IMR-90 (cell line): Measurements from ENCODE around the gene CCDC116. TPM values are rescaled to one million over a fixed set of nuclear protein-coding genes. Genes with fewer than 3 reads are reported as not detected.

Source experiments
- ATAC-seq: fragments of 200-7000 bp; cut with Tn5 transposase; 2 replicates; pipeline ENCODE4 v1.9.1; 2020; ENCODE audit warnings: low read depth, mild to moderate bottlenecking, moderate library complexity
- BruUV-seq: library from RNA; stranded (reverse); fragments of 400-500 nt; replicated peaks from 2 replicates; lab custom pipeline; 2021; lab: Mats Ljungman, UMichigan
- CTCF ChIA-PET: fragments of 300-600 bp; formaldehyde crosslinking; extraction: SDS; loops from one replicate; lab custom pipeline; 2021; ENCODE audit warnings: antibody characterized with exemption; lab: Yijun Ruan, JAX
- POLR2A ChIA-PET: fragments of 300-600 bp; sonication (Branson Sonifier 250); formaldehyde crosslinking; loops from one replicate; lab custom pipeline; 2022; ENCODE audit warnings: antibody characterized with exemption; ENCODE audit not compliant: unreplicated experiment; lab: Charles Lee
- DNase-seq: peaks from one replicate; pipeline ENCODE4 v3.0.0; 2013
- H2AFZ ChIP-seq: replicated peaks from 2 replicates; pipeline ENCODE3; 2013; ENCODE audit warnings: low read length, mild to moderate bottlenecking; ENCODE audit not compliant: poor library complexity
- H2AK5ac ChIP-seq: 2 replicates; pipeline ENCODE4 v1.6.1; 2013; ENCODE audit warnings: low read depth, low read length, inconsistent platforms
- H2AK9ac ChIP-seq: replicated peaks from 2 replicates; pipeline ENCODE3; 2013; ENCODE audit warnings: mild to moderate bottlenecking, low read depth, low read length, moderate library complexity; ENCODE audit not compliant: poor library complexity
- H2BK120ac ChIP-seq: 2 replicates; pipeline ENCODE4 v1.6.1; 2013; ENCODE audit warnings: low read depth, low read length, inconsistent platforms
- H2BK15ac ChIP-seq: 3 replicates; pipeline ENCODE4 v1.6.1; 2013; ENCODE audit warnings: low read depth, low read length, inconsistent platforms
- H2BK20ac ChIP-seq: 2 replicates; pipeline ENCODE4 v1.6.1; 2013; ENCODE audit warnings: low read depth, mild to moderate bottlenecking, inconsistent platforms, low read length, moderate library complexity
- H2BK5ac ChIP-seq: 2 replicates; pipeline ENCODE4 v1.6.1; 2013; ENCODE audit warnings: mild to moderate bottlenecking, low read depth, low read length, inconsistent platforms; ENCODE audit not compliant: poor library complexity, severe bottlenecking
- H3K14ac ChIP-seq: replicated peaks from 2 replicates; pipeline ENCODE4 v1.6.1; 2013; ENCODE audit warnings: low read depth, low read length, inconsistent platforms
- H3K18ac ChIP-seq: 2 replicates; pipeline ENCODE4 v1.6.1; 2013; ENCODE audit warnings: low read depth, low read length, control low read depth
- H3K23ac ChIP-seq: 2 replicates; pipeline ENCODE4 v1.6.1; 2013; ENCODE audit warnings: low read depth, low read length, inconsistent platforms
- H3K27ac ChIP-seq: 2 replicates; pipeline ENCODE4 v1.5.1; 2013; ENCODE audit warnings: mild to moderate bottlenecking, control low read depth, low read length; ENCODE audit not compliant: insufficient read depth
- H3K27me3 ChIP-seq: 2 replicates; pipeline ENCODE4 v1.6.1; 2013; ENCODE audit warnings: low read length; ENCODE audit not compliant: control insufficient read depth, insufficient read depth
- H3K36me3 ChIP-seq: 2 replicates; pipeline ENCODE4 v1.6.1; 2013; ENCODE audit warnings: low read length, mixed read lengths; ENCODE audit not compliant: control insufficient read depth, insufficient read depth
- H3K4ac ChIP-seq: 2 replicates; pipeline ENCODE4 v1.6.1; 2013; ENCODE audit warnings: low read depth, low read length, inconsistent platforms
- H3K4me1 ChIP-seq: 2 replicates; pipeline ENCODE4 v1.6.1; 2013; ENCODE audit warnings: low read length, mixed read lengths; ENCODE audit not compliant: control insufficient read depth, insufficient read depth
- H3K4me2 ChIP-seq: 2 replicates; pipeline ENCODE4 v1.6.1; 2013; ENCODE audit warnings: low read depth, mild to moderate bottlenecking, control low read depth, low read length, moderate library complexity
- H3K4me3 ChIP-seq: 2 replicates; pipeline ENCODE4 v1.5.1; 2013; ENCODE audit warnings: low read depth, mild to moderate bottlenecking, control low read depth, low read length, moderate library complexity; ENCODE audit not compliant: insufficient read depth
- H3K56ac ChIP-seq: 2 replicates; pipeline ENCODE4 v1.6.1; 2013; ENCODE audit warnings: low read length, inconsistent platforms; ENCODE audit not compliant: insufficient read depth; ENCODE audit errors: extremely low read depth
- H3K79me1 ChIP-seq, 2 experiments: 2 replicates each; pipeline ENCODE4 v1.6.1; 2013; ENCODE audit warnings: low read length in 2 of 2, inconsistent platforms in 1 of 2, low read depth in 1 of 2
- H3K9ac ChIP-seq: 2 replicates; pipeline ENCODE4 v1.6.1; 2013; ENCODE audit warnings: low read depth, low read length, control low read depth
- H3K9me1 ChIP-seq: 2 replicates; pipeline ENCODE4 v1.6.1; 2013; ENCODE audit warnings: low read length, inconsistent platforms; ENCODE audit not compliant: insufficient read depth
- H3K9me3 ChIP-seq: 2 replicates; pipeline ENCODE4 v1.6.1; 2013; ENCODE audit warnings: low read length; ENCODE audit not compliant: control insufficient read depth, insufficient read depth
- H4K20me1 ChIP-seq: 2 replicates; pipeline ENCODE4 v1.6.1; 2013; ENCODE audit warnings: low read length, inconsistent platforms; ENCODE audit not compliant: insufficient read depth
- H4K5ac ChIP-seq: 2 replicates; pipeline ENCODE4 v1.6.1; 2013; ENCODE audit warnings: mild to moderate bottlenecking, low read depth, low read length, control low read depth
- H4K8ac ChIP-seq, 2 experiments: 2 replicates each; pipeline ENCODE4 v1.6.1; 2013; ENCODE audit warnings: low read depth in 2 of 2, low read length in 2 of 2, control low read depth in 1 of 2, inconsistent platforms in 1 of 2
- H4K91ac ChIP-seq: 2 replicates; pipeline ENCODE4 v1.6.1; 2013; ENCODE audit warnings: low read depth, low read length, inconsistent platforms; ENCODE audit not compliant: insufficient read depth
- BHLHE40 ChIP-seq: fragments of 150-350 bp; IDR thresholded peaks from 2 replicates; pipeline ENCODE4 v1.6.1; 2016; ENCODE audit warnings: mild to moderate bottlenecking, low read depth, low read length
- FOS ChIP-seq: fragments of 150-350 bp; IDR thresholded peaks from 2 replicates; pipeline ENCODE4 v1.6.1; 2016; ENCODE audit warnings: low read depth, low read length
- MAFK ChIP-seq: IDR thresholded peaks from 2 replicates; pipeline ENCODE4 v1.6.1; 2012; ENCODE audit warnings: low read depth, low read length, improper control_type of control experiment
- MAZ ChIP-seq: IDR thresholded peaks from 2 replicates; pipeline ENCODE4 v1.6.1; 2012; ENCODE audit warnings: low read depth, mild to moderate bottlenecking, low read length, improper control_type of control experiment, moderate library complexity, borderline replicate concordance
- NFE2L2 ChIP-seq: fragments of 150-350 bp; IDR thresholded peaks from 2 replicates; pipeline ENCODE4 v1.6.1; 2016; ENCODE audit warnings: low read depth, mild to moderate bottlenecking, low read length
- POLR2A ChIP-seq: IDR thresholded peaks from 2 replicates; pipeline ENCODE4 v1.6.1; 2012; ENCODE audit warnings: mild to moderate bottlenecking, low read depth, low read length
- RCOR1 ChIP-seq: IDR thresholded peaks from 2 replicates; pipeline ENCODE4 v1.6.1; 2012; ENCODE audit warnings: mild to moderate bottlenecking, low read length, improper control_type of control experiment; ENCODE audit not compliant: insufficient replicate concordance
- RFX5 ChIP-seq: IDR thresholded peaks from 2 replicates; pipeline ENCODE4 v1.8.0; 2012; ENCODE audit warnings: low read depth, mild to moderate bottlenecking, low read length, moderate library complexity
- SMC3 ChIP-seq: fragments of 150-350 bp; IDR thresholded peaks from 2 replicates; pipeline ENCODE4 v1.6.1; 2016; ENCODE audit warnings: low read depth, mild to moderate bottlenecking, antibody characterized with exemption, low read length, moderate library complexity
- WGBS, 2 experiments: methylation state at CpG; one replicate each; pipeline versions ENCODE4 v1.1.5 to v1.1.7; 2013; ENCODE audit warnings: missing lambda C conversion rate in 2 of 2; ENCODE audit not compliant: insufficient read length in 1 of 2; ENCODE audit errors: extremely low coverage in 2 of 2; 5-methylcytosine and 5-hydroxymethylcytosine counted together
- dilution Hi-C: fragments of 300-500 bp; cut with HindIII; formaldehyde crosslinking; loops from one replicate; pipeline ENCODE4 v1.14.3; 2018; ENCODE audit warnings: low sequenced_read_pairs; ENCODE audit not compliant: unreplicated experiment
- in situ Hi-C: fragments of 300-500 bp; cut with MboI; formaldehyde crosslinking; loops from 3 replicates; pipeline ENCODE4 v1.14.3; 2019; ENCODE audit warnings: low sequenced_read_pairs, inconsistent platforms, mixed read lengths
- intact Hi-C: fragments of 100-400 bp; cut with micrococcal nuclease; formaldehyde crosslinking; loops from 2 replicates; pipeline ENCODE4 v1.10.0; 2022
- polyA plus RNA-seq, 3 experiments: library from polyadenylated mRNA; depleted of rRNA; stranded (reverse); fragments of >200 nt; gene quantifications; 2 replicates each; pipeline ENCODE4 v1.2.3, GENCODE V29; 2012; ENCODE audit warnings: low replicate concordance in 1 of 3
- total RNA-seq: library from RNA; depleted of rRNA; stranded (reverse); fragments of >200 nt; gene quantifications from 2 replicates; pipeline ENCODE4 v1.2.3, GENCODE V29; 2012

Gene CCDC116
- total and polyA plus RNA-seq, 2 of the 4 experiments (the other 2 are of a cell fraction) = under 0.01 to 0.27 TPM

GRCh38 chr22:21582801-21583740 lies 49.5 kb upstream of the CCDC116 start (continued):
- no peak for TF ChIP-seq MAFK
- no peak for TF ChIP-seq BHLHE40

DNA sequence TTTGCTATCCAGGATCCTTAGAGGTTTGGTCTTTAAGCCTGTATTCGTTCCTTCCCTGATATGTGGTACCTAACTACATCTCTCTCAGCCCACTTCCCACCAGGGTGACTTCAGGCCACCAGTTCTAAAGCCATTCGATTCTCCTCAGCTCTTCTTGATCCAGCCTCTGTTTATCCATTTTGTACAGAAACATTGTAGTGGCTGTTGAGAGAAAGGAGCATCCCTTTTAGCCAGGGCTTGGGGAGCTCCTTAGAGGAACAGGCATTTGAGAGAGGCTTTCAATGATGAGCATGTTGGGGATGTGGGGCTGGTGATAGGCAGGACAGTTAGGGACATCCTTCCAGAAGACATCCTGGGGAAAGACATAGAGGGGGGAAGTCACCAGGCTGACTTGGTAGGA lies 47.2 kb upstream of the CCDC116 start:
- H3K27ac ChIP-seq = no peak overlapping the region
- H3K36me3 ChIP-seq = peaks cover 2% of the 10 kb centered on the region; the same call in 1 of the 2 replicates
- no peak overlapping the region for H2AK5ac ChIP-seq
- POLR2A ChIA-PET = no interaction called here
- DNase-seq (no peak), ATAC-seq (no peak)
- H4K5ac ChIP-seq = no peak overlapping the region
- H2BK15ac ChIP-seq = no peak overlapping the region
- peaks cover 18% of the 10 kb centered on the region for H3K4me1 ChIP-seq
- in situ Hi-C loops = no loop called here
- no peak overlapping the region for H2BK5ac ChIP-seq
- no peak overlapping the region for H3K4me3 ChIP-seq
- H4K8ac ChIP-seq = no peak overlapping the region
- CTCF ChIA-PET = no interaction called here
- H3K27me3 ChIP-seq = no peaks in the 10 kb centered on the region
- H3K4ac ChIP-seq = no peak overlapping the region
- peaks cover 7 to 50% of the 10 kb centered on the region in 2 experiments; a peak in 3 of 4 replicates for H3K79me1 ChIP-seq
- H2AK9ac ChIP-seq = no peak overlapping the region
- H2BK120ac ChIP-seq = no peak overlapping the region
- H3K9me3 ChIP-seq = no peaks in the 10 kb centered on the region
- H3K9ac ChIP-seq = no peak overlapping the region
- no TSS peak for BruUV-seq
- H3K14ac ChIP-seq = no peak overlapping the region
- no peak overlapping the region for H3K4me2 ChIP-seq
- intact Hi-C loops = no loop called here
- no peak overlapping the region for H2AFZ ChIP-seq
- WGBS, 2 experiments = no CpG with 5 or more reads among the region's 2 CpGs
- H4K20me1 ChIP-seq = peaks cover 94% of the 10 kb centered on the region
- no peak overlapping the region for H4K91ac ChIP-seq
- TF ChIP-seq NFE2L2 (no peak), POLR2A (no peak), RFX5 (no peak), FOS (no peak), RCOR1 (no peak), MAZ (no peak), SMC3 (no peak)
- dilution Hi-C loops = no loop called here
- H3K9me1 ChIP-seq = peaks cover 21% of the 10 kb centered on the region
- no peak overlapping the region for H2BK20ac ChIP-seq
- H3K18ac ChIP-seq = no peak overlapping the region
- no peak overlapping the region for H3K56ac ChIP-seq
- H3K23ac ChIP-seq = no peak overlapping the region
